ENCODE results near the gene EFNA3.

EFNA3 gene

DNA sequence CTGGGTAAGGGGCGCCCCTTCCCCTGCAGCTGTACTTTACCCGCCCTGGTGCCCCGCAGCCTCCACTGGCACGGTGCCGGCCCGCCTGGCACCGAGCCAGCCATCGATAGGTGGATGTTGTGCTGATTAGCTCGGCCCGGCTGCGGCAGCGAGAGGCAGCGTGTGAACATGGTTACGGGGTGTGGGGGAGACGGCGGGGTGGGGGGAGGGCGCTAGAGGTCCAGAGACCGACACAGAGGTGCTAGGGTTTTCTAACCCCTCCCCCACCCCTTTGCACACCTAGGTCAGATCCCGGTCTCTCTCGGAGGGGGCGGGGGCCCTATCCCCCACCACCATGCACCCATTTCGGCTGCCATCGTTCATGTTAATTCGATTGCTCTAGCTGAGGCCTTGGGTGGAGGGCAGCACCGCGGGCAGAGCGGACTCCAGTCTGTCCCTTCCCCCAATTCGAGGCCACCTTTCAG is 8.4 kb upstream of the EFNA3 start:
- DNase-seq = no peak

DNA sequence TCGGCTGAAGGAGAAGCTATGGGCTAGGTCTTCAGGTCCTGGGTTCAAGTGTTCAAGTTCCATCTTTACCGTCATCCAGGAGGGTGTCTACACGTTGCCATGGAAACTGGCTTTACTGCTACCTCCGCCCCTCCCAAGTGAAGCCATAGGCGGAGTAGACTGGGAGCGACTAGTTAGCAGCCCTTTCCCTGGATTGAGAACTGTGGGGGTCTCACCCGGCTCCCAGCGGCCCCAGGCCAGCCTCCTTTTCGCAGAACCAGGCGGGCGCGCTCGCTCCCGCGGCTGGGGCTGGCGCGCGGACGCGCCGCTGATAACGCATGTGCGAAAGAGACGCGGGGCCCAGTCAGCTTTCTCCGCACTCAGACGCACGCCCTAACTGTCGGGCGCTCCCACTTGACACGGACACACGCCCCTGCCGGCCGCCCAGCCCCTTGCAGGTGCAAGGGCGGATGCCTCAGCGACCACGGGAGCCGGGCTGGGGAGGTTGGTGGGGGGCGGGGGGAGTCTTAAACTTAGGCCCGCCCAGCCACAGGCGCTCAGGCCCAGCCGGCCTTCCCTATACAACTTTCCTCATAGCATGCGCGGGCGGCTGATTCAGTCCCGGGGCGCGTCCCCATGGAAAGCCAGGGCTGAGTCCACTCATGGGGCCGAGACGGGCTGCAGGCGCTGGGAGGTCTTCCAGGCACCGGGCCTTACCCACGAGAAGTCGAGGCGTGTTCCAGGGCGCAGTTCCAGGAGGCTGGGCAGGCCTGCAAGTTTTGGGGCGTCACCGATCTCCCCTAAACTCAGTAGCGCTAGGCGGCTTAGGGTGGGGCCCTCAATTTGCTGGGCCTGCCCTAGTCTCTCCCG is 7.7 kb upstream of the EFNA3 start:
- DNase-seq = peak; percentile 85

DNA sequence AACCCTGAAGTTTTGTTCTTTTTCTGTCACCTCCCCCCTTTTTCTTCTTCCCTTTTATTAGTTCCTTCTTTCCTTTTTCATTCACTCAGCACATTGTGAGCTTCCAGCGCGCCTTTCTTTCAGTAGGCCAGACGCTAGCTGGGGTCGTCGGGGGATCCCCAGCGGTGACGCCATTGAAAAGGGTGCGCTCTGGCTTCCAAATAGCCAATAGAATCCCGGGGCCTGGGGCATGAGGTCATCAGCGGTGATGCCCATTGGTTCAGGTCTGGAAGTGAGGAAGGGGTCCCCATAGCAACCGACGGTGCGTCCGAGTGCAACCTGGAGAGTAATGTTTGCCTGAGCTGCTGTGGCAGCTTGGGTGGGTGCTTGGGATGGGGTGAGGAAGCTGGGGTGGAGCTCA is 6.9 kb upstream of the EFNA3 start:
- no peak for DNase-seq

DNA sequence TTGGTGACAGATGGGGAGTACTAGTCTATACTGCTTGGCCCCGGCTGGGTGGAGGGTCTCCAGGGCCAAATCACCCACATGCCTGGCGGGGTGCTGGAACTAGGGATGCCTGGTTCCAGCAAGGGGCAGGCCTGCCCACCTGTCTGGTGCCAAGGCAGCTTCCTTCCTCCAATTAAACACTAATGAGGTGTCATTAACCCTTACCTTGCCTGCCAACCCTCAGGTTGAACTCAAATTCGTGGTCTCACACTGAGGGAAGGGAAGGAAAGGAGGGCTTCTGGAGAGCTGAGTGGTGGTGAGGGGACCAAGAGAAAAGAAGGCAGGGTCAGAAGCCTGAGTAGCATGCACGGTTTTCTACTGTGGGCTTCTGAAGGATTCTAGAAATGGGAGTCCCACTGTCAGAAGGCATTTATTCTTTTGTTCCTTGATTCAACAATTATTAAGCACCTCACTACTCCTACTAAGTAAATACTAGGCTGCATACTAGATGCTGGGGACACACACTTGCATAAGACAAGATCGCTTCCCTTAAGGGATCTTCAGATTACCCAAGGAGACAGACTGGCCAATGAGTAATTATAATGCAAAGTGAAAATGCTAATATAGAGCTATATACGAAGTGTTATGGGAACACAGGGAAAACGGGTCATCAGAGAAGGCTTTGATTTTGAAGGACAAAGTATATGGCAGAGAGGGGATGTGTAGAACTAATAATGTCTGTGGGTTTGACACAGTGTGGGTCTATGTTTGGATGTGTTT is 5.9 kb upstream of the EFNA3 start:
- no peak for DNase-seq

DNA sequence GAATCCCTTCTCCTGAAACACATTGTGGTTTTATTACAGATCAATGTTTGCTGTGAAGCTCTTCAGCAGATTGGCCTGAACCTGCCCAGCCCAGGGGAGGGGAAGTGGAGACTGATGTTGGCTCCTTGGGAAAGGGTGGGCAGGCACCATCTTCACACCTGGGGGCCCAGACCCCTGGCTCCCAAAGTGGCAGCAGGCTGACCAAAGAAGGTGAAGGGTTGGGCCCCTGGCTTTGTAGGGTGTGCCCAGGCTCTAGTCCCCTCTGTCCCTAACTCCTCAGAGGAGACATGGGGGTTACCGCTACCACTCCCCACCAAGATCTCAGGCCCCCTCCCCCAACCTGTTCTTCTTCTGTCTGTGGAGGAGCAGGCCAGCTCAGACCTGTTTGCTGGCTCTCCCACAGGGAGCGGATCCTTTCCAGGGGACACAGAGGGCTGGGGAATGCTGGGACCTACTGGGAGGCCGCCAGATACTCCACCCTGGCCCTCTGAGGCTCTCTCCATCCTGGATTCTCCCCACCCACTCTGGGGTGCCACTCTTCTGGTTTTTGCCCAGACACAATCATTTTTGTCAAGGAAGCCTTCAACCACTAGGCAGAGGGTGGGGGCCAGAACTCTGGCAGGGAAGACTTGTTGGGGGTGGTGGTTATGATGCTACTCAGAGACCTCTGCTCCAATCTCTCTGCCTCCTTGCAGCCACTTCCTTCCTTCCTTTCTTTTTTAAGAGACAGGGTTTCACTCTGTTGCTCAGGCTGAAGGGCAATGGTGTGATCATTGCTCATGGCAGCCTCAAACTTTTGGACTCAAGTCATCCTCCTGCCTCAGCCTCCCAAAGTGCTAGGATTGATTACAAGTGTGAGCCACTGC is 5.0 kb upstream of the EFNA3 start:
- no peak for DNase-seq

DNA sequence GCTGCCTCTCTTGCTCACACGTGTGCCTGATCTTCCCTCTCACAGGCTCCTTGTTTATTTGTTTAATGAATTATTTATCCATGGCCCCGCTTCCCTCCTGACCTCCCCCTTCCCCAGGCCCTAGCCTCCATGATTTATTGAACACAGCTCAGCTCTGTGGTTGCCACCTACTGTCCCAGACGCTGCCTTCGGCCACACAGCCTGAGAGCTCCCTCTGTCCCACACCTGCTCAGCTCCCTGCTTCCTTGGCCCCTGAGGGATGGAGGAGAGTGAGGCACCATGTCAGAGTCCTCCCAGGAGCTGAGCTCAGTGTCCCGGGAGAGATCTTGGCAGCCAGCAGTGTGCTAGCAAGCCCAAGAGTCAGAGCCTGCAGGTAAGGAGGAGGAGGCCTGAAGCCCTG is 3.1 kb upstream of the EFNA3 start:
- DNase-seq = no peak

DNA sequence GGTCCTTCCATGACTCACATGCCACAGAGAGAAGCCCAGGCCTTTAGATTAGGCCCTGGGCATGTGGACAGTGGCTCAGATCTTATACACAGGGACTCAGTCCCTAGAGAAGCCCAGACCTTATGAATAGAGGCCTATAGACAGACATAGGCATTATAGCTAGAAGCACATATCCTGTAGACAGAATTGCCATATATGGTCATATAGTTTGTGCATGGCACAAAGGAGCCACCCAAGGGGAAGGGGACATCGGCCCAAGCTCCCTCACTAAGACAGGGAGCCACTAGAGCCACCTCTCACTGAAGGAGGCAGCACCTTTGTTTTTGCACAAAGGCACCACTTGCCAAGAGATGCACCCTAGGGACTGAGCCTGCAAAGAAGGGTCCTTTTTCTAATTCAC is 2.3 kb upstream of the EFNA3 start:
- DNase-seq = no peak

DNA sequence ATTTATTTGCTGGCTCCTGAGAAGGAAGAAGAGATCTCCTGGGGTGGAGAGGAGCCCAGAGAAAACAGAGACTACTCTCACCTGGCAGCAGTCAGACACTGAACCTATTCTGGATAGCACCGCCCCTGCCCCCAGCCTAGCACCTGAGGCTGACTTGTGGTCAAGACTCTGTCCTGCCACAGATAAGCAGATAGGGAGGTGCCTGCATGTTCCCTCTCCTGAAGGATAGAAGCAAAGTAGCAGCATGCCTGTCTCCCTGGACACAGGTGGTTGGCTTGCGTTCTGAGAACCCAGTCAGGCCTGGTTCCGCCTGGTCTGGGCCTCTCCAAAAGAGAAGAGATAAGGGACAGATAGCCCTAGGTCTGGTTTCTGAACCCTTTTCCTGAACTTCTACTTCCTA is 1.3 kb upstream of the EFNA3 start:
- DNase-seq = no peak

DNA sequence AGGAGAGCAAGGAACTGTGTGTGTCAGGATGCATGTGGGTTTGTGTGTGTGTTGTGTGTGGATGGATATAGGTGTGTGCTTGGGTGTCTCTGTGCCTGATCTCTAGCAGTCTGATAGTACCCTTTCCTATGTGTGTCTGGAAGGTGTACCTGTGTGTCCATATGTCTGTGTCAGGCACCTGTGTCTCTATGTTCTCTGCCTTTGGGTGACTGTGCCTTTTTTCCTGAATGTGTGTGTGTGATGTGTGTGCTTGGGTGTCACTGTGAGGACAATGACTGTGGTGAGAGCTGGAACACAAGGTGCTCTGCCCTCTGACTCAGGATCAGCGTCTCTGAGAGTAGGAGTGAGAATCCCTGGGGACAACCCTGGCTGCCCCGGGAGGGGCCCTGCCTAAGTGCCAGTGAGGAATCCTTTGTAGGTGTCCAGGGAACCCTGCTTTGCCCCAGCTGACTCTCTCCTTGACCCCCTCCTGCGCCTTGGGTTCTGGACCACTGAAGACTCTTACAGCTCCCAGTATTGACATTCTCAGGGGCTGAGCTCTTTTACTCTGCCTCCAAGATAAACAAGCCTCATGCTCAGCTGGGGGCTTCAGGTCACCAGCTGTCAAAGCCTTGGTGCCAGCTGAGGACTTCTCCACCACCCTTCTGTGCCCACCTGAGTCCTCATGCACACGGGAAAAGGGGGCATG is 735 bp upstream of the EFNA3 start:
- no peak for DNase-seq

DNA sequence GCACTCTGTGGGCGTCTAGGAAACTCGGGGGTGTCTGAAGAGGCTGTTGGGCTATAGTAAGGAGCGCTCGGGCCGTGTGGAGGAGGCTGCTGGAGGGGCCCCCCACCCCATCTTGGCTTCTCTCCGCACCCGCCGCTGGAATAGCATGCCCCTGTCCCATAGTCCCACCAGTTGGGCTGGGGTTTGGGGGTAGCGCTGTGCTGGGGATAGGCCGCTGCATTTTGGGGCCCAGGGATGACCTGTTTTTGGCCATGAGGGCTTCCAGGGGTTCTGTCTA is 511 bp downstream of the EFNA3 start:
- no peak for DNase-seq

DNA sequence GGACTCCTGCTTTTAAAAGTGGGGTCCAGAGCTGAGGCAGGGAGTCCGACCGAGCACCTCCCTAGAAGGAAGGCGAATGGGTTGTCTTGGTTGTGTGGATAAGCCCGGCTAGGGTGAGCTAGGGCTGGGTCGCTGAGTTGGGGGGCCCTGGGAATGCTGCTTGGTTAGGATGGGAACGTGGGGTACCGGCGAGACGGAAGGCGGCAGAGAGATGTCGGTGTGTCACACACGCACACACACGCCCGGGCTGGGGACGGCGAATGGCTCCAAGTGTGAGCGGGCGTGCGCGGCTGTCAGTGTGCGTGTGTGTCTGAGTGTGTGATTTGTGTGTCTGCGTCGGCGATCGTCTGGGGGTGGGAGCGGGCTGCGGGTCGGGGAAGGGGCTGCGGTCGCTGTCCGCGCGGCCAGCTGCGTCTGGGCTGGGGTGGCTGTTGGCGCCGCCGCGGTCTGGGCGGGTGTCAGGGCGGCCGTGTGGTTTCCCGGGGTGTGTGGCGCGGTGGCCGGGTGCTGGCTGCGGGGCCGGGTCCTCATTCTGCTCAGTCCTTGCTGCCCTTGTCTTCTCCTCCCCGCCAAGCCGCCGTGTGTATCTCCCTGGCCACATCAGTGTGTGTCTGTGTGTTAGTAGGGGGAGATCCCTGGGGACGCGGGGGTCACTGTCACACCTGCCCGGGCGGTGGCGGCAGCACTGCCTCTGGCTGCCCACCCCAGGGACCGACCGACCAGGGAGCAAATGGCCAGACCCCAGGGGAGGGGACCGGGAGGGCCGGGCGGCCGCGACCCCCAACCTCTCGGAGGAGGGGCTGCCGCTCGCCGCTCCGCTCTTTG is 1.1 kb downstream of the EFNA3 start:
- no peak for DNase-seq

DNA sequence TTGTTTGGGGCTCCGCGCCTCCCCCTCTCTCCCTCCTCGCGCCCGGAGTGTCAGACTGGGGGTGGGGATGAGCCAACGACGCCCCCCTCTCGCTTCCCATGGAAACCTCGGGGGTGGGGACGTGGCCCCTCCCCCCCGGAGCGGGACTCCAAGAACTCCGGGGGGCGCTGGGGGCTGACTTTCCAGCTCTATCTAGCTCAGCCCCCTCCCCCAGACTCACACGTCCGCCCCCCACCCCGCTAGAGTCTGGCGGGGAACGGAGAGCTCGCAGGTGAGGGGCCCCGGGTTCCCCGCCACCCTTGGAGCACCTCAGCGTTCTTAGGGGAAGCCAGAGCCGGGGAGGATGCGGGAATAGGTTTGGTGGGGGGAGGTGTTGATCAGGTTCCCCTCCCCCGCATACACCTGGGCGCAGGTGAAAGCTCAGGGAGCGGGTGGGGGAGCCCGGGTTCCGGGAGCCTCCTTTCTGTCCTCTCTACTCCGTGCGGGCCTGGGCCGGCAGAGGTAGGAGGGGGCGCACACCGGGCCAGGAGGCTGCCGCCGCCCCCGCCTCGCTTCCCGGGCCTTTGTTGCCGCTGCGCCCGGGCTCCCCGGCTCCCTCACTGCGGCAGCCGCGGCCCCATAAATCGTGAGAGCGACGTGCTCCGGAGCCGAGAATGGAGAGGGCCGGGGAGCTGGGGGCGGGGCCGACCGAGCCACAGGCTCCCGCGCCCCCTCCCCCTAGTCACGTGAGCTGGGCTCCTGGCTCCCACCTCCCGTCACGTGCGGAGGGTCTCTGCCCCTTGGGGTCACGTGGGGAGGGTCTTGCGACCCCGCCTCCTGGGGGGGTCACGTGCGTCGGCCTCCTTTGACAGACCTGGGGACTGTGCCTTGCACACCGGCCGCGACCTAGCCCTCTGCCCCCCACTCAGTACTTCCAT is 1.9 kb downstream of the EFNA3 start:
- no peak for DNase-seq

DNA sequence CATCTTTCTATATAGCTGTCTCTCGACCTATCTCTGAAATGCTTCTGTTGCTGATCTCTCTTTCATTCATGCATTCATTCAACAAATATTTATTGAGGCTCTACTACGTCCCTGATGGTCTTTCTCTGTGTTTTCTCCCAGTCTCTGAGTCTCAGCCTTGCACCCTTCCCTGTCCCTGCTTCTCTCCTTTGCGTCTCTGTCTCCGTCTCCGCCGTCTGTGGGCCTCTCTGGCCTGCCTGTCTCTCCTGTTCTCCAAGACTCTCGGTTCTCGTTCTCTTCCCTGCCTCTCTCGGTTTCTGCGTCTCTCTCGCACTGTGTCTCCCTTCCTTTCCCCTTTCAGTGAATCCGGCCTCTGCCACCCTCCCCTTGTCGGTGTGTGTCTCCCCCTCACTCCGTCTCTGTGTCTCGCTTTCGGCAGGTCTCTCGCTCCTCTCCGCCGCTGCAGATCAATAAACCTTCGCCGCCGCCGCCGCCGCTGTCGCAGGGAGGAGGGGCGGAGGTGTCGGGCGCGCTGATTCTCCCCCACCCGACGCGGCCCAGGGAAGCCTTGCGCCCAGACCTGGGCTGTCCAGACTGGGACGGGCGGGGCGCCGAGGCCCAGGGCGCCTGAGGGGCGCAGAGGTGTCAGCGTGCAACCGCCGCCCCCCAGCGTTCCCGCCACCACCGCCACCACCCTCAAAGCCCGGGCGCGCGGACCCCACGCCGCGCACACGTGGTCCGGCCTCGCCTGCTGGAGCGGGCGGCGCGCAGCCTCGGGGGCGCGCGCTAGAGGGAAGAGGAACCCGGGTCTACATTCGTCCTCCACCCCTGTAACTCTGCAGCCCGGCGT is 3.0 kb downstream of the EFNA3 start:
- DNase-seq = peak; percentile 69

DNA sequence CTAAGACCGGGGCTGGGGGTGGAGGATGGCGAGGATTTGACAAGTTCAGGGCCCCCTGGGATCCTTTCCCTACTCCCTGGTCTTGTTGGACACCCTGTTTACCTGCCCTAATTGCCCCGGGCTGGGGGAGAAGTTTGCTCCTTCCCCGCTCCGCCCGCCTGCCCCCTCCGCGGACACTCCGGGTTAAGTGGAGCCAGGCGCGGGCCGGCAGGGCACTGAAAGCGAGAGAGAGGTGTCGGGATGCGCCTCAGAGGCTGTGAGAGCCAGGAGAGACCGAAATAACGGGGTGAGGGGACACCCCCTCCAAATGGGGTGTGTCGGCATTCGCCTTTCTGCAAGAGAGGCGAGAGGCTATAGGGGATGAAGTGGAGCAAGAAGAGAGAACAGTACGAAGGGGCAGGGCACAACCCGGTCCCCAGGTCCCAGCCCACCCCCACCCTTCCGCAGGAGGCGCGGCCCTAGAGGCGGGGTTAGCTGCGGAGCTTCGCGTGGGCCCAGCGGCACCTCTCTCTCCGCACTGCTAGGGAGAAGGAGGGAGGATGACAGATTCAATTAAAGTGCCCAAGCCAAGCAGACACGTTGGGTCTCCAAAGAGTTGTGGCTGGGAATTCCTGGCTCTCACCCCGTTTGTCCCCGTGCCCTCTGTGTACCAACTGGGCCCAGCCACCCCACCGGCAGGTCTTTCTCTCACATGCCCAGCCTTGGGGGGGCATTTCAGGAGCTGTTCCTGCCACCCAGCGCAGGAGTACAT is 3.8 kb downstream of the EFNA3 start:
- no peak for DNase-seq

DNA sequence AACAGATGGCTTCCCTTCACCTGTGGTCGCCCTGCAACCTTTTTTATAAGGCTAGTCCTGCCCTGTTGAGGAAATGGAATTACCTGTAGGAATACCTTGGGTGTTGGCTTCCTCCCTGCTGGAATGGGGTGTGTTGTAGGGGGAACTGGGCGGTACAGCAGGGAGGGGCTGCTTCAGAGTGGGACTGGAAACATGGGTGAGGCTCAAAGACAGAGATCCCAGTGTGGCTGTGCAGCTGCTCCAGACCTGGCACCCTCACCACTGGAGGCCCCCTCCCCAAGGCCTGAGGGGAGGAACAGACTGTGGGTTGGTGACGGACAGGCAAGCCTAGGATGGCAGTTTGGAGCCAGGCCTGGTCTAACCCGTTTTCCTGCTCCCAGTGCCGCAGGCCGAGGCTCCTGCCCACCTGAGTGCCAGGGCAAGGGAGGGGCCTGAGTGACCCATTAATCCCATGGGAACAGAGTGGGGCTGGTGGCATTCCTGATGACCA is 4.5 kb downstream of the EFNA3 start:
- no peak for DNase-seq

DNA sequence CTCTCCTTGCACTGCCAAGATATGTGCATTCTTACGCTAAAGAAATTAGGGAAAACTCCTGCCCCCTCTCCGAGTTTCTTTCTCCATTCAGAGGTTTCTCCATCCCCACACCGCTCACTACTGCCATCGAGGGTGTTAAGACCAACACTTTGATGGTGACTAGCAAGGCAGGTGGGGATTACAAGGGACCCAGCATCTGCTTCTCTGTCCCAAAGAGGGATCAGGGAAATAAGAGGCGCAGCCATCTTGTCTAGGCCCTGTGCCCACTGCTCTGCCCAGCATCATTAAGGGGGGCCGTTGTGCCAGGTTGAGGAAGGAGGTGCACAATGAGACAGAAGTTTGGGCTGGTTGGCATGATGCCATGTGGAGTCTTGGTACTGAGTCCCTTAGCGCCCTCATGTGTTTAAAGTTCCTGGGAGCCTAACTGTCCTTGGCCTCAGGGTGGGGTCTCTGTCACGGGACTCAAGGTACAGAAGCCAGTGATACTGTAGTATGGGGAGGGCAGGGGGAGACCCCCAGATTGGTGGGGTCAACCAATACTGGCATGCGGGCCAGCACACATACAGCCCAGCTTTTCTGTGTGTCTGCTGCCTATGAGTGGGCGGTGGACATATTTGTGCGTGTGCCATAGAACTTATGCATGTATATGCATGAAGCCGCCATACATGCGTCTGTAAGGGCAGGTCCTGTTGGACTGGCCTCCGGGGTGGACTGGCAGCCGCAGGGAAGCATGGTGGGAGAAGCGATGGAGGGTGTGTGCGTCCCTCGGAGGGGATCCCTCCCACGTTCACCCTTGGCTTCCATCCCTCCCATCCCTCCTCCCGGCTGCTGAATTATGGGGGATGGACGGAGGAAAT is 5.5 kb downstream of the EFNA3 start:
- peak; percentile 71 for DNase-seq

DNA sequence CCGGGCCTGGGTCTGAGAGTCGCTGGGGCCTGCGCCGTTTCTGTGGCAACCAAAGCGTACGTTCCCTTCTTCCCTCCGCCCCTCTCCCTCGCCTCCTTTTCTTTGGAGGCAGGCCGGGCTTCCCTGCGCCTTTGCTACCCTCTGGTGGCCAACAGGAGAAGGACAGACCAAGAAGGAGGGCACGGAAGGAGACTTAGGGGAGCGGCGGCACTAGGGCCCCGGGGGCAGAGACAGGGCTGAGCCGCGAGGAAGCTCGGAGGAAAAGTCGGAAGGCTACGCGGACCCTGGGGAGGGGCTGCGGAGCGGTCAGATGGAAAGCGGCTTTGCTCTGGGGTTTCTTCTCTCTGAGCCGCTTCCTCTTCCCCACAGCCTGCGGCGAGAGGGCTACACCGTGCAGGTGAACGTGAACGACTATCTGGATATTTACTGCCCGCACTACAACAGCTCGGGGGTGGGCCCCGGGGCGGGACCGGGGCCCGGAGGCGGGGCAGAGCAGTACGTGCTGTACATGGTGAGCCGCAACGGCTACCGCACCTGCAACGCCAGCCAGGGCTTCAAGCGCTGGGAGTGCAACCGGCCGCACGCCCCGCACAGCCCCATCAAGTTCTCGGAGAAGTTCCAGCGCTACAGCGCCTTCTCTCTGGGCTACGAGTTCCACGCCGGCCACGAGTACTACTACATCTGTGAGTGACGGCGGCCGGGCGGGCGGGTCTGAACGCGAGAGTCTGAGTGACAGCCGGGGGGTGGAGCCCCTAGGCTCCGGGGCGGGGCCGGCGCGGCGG is 6.3 kb downstream of the EFNA3 start:
- peak; percentile 95 for DNase-seq

Measured in activated CD8-positive, alpha-beta memory T cell treated with anti-CD3 and anti-CD28 coated beads, Interleukin-2, amount 50 U/mL, for 48 hours (primary cell).